ENCODE data around the gene BSG. TPM values are rescaled to one million over a fixed set of nuclear protein-coding genes. Genes with fewer than 3 reads are reported as not detected.

Gene BSG
- polyA plus RNA-seq, 1 donor from 2014 or later, result 209 TPM

DNA sequence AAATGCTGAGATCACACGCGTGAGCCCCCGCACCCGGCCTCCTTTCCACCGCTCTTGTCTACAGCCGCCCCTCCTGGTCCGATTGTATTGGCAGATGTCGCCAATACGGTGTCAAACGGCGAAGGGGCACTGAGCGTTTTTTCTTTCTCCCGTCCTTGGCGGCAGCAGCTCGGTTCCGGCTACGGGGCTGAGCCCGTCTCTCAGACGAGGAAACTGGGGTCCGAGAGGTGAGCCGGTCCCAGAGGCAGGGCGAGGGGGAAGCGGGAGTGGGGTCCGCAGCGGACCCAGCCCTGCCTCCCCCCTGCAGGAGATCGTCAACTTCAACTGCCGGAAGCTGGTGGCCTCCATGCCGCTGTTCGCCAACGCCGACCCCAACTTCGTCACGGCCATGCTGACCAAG is 40.5 kb downstream of the BSG start:
- no peak overlapping the region for H3K4me3 ChIP-seq (ENCODE audit: low read length)
- H3K27me3 ChIP-seq (ENCODE audit: insufficient read depth, low read depth, low read length), result no peaks in the 10 kb centered on the region
- H3K4me2 ChIP-seq (ENCODE audit: low read length), result no peak overlapping the region
- H3K9ac ChIP-seq (ENCODE audit: low read length), result no peak overlapping the region
- H3K79me2 ChIP-seq (replicated peaks; ENCODE audit: insufficient read depth, low read length), result no peaks in the 10 kb centered on the region
- TF ChIP-seq, protein P1, sequence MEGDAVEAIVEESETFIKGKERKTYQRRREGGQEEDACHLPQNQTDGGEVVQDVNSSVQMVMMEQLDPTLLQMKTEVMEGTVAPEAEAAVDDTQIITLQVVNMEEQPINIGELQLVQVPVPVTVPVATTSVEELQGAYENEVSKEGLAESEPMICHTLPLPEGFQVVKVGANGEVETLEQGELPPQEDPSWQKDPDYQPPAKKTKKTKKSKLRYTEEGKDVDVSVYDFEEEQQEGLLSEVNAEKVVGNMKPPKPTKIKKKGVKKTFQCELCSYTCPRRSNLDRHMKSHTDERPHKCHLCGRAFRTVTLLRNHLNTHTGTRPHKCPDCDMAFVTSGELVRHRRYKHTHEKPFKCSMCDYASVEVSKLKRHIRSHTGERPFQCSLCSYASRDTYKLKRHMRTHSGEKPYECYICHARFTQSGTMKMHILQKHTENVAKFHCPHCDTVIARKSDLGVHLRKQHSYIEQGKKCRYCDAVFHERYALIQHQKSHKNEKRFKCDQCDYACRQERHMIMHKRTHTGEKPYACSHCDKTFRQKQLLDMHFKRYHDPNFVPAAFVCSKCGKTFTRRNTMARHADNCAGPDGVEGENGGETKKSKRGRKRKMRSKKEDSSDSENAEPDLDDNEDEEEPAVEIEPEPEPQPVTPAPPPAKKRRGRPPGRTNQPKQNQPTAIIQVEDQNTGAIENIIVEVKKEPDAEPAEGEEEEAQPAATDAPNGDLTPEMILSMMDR (IDR thresholded peaks at IDR 0.05; ENCODE audit: poor library complexity, severe bottlenecking), result no peak
- TF ChIP-seq POLR2AphosphoS5 (IDR thresholded peaks at IDR 0.05) (no peak), TAF1 (IDR thresholded peaks at IDR 0.05; ENCODE audit: low read depth) (no peak), REST (IDR thresholded peaks at IDR 0.05; ENCODE audit: borderline replicate concordance) (no peak), MXI1 (conservative IDR thresholded peaks at IDR 0.05; ENCODE audit: poor library complexity, severe bottlenecking) (no peak), EP300 (conservative IDR thresholded peaks at IDR 0.05; ENCODE audit: poor library complexity, severe bottlenecking) (no peak), SMC3 (conservative IDR thresholded peaks at IDR 0.05; ENCODE audit: poor library complexity) (no peak), RAD21 (conservative IDR thresholded peaks at IDR 0.05) (no peak), EZH2 (IDR thresholded peaks at IDR 0.05; ENCODE audit: borderline replicate concordance, insufficient read depth, low read length, poor library complexity, severe bottlenecking) (no peak)
- H3K9me3 ChIP-seq (ENCODE audit: low read length), result no peaks in the 10 kb centered on the region
- no peaks in the 10 kb centered on the region for H3K36me3 ChIP-seq (ENCODE audit: insufficient read depth, low read length)
- no peaks in the 10 kb centered on the region for H3F3A ChIP-seq (ENCODE audit: insufficient read depth, low read length, poor library complexity, severe bottlenecking)
- H2AFZ ChIP-seq (ENCODE audit: low read depth, low read length), result no peak overlapping the region
- H3K9me2 ChIP-seq (ENCODE audit: insufficient read depth, low read length), result no peaks in the 10 kb centered on the region
- no peak overlapping the region for H3K27ac ChIP-seq (ENCODE audit: low read length)
- H4K20me1 ChIP-seq (ENCODE audit: insufficient read depth), result no peaks in the 10 kb centered on the region

DNA sequence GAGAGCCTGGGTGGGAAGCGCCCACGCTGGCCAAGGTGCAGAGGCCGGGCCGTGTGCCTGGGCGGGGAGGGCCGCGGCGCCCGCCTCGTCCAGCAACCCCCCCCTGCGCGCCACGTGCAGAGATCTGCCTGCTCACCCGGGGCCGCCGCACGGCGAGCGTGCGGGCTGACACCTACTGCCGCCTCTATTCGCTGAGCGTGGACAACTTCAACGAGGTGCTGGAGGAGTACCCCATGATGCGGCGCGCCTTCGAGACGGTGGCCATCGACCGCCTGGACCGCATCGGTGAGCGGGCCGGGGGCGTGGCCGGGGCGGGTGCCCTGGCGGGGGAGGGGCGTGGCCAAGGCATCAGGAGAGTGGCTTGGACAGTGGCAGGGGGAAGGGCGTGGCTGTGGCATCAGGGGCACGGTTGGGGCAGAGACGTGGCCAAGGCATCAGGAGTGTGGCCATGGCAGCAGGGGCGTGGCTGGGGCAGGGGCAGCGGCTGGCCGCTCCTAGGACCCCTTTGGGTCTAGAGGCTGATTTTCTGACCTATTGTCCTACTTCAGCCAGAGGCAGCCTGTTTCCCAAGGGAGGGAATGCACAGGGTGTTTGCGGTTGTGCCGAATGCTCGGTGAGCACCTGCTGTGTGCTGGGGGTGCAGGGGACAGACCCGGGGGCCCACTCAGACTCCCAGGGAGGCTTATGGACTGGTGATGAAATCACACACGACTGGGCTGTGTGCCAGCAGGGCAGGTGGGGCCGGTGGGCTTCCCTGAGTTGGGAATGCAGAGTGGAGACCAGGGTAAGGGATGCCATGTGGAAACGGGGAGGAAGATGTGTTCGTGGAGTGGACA is 41.6 kb downstream of the BSG start:
- Histone ChIP-seq H3K4me3 (ENCODE audit: low read length) (no peak overlapping the region), H3K4me2 (ENCODE audit: low read length) (no peak overlapping the region), H3K79me2 (replicated peaks; ENCODE audit: insufficient read depth, low read length) (no peaks in the 10 kb centered on the region), H3F3A (ENCODE audit: insufficient read depth, low read length, poor library complexity, severe bottlenecking) (no peaks in the 10 kb centered on the region), H3K9me3 (ENCODE audit: low read length) (no peaks in the 10 kb centered on the region), H3K27me3 (ENCODE audit: insufficient read depth, low read depth, low read length) (no peaks in the 10 kb centered on the region), H3K9ac (ENCODE audit: low read length) (no peak overlapping the region), H4K20me1 (ENCODE audit: insufficient read depth) (no peaks in the 10 kb centered on the region), H3K9me2 (ENCODE audit: insufficient read depth, low read length) (no peaks in the 10 kb centered on the region), H3K27ac (ENCODE audit: low read length) (no peak overlapping the region), H3K36me3 (ENCODE audit: insufficient read depth, low read length) (no peaks in the 10 kb centered on the region), H2AFZ (ENCODE audit: low read depth, low read length) (no peak overlapping the region)
- no peak for TF ChIP-seq REST (IDR thresholded peaks at IDR 0.05; ENCODE audit: borderline replicate concordance)
- TF ChIP-seq RAD21 (conservative IDR thresholded peaks at IDR 0.05), result no peak
- TF ChIP-seq SMC3 (conservative IDR thresholded peaks at IDR 0.05; ENCODE audit: poor library complexity), result no peak
- TF ChIP-seq EP300 (conservative IDR thresholded peaks at IDR 0.05; ENCODE audit: poor library complexity, severe bottlenecking), result no peak
- TF ChIP-seq MXI1 (conservative IDR thresholded peaks at IDR 0.05; ENCODE audit: poor library complexity, severe bottlenecking), result no peak
- TF ChIP-seq POLR2AphosphoS5 (IDR thresholded peaks at IDR 0.05), result no peak
- TF ChIP-seq, protein P1 (IDR thresholded peaks at IDR 0.05; ENCODE audit: poor library complexity, severe bottlenecking), result no peak
- TF ChIP-seq TAF1 (IDR thresholded peaks at IDR 0.05; ENCODE audit: low read depth), result no peak
- no peak for TF ChIP-seq EZH2 (IDR thresholded peaks at IDR 0.05; ENCODE audit: borderline replicate concordance, insufficient read depth, low read length, poor library complexity, severe bottlenecking)

All from neural cell (in vitro differentiated cells).